ENCODE measurements around the gene PRRC2A. TPM values are rescaled to one million over a fixed set of nuclear protein-coding genes. Genes with fewer than 3 reads are reported as not detected.

Gene PRRC2A
- total RNA-seq, 1 experiment from 2014 or later: 383 TPM

GRCh38 chr6:31624070-31624469, 3.6 kb downstream of the PRRC2A start:
- Histone ChIP-seq H3K18ac (ENCODE audit: insufficient read length, low read depth, low read length) (no peak overlapping the region), H3T11ph (ENCODE audit: low read length) (no peak overlapping the region), H3K27me3 (ENCODE audit: insufficient read depth, low read length) (no peaks in the 10 kb centered on the region), H3K79me2 (ENCODE audit: insufficient read depth, low read length) (peaks cover 20% of the 10 kb centered on the region), H4K91ac (ENCODE audit: insufficient read length, low read depth, low read length) (no peak overlapping the region), H2BK5ac (ENCODE audit: insufficient read length, low read length) (no peak overlapping the region), H3K27ac (ENCODE audit: insufficient read length, low read depth, low read length) (no peak overlapping the region), H3K9ac (ENCODE audit: extremely low read depth, insufficient read length, low read length) (no peak overlapping the region), H3K9me3 (ENCODE audit: control insufficient read depth, low read depth, low read length) (no peaks in the 10 kb centered on the region), H3K4ac (ENCODE audit: low read depth, low read length) (no peak overlapping the region), H3K79me1 (ENCODE audit: insufficient read depth, low read depth, low read length, poor library complexity, severe bottlenecking) (peaks cover 5% of the 10 kb centered on the region), H3K23me2 (ENCODE audit: insufficient read length, low read depth, low read length, poor library complexity, severe bottlenecking) (peaks cover 8% of the 10 kb centered on the region), H2BK12ac (ENCODE audit: insufficient read length, low read depth, low read length) (no peak overlapping the region), H2AFZ (ENCODE audit: low read length) (no peak overlapping the region), H4K5ac (ENCODE audit: insufficient read length, low read depth, low read length) (no peak overlapping the region), H2BK20ac (ENCODE audit: low read depth, low read length, poor library complexity, severe bottlenecking) (no peak overlapping the region), H3K4me2 (ENCODE audit: insufficient read depth, insufficient read length, low read length) (no peak overlapping the region), H3K23ac (ENCODE audit: insufficient read length, low read depth, low read length) (no peak overlapping the region), H4K20me1 (ENCODE audit: control insufficient read depth, insufficient read depth, insufficient read length) (no peaks in the 10 kb centered on the region), H2BK15ac (ENCODE audit: low read depth, low read length) (no peak overlapping the region), H4K8ac (replicated peaks; ENCODE audit: insufficient read length, low read depth, low read length) (no peak overlapping the region), H3K14ac (ENCODE audit: insufficient read depth, low read length) (no peak overlapping the region), H2BK120ac (ENCODE audit: low read depth, low read length, poor library complexity, severe bottlenecking) (no peak overlapping the region), H3K56ac (ENCODE audit: insufficient read length, low read depth, low read length) (no peak overlapping the region), H3K4me1 (ENCODE audit: insufficient read depth, low read length) (peaks cover 3% of the 10 kb centered on the region; the same call in 1 of the 2 replicates), H2AK5ac (ENCODE audit: insufficient read length, low read length) (no peak overlapping the region)
- H3K9me3 Mint-ChIP-seq: no peaks in the 10 kb centered on the region; a peak in 1 of 5 replicates
- WGBS (ENCODE audit: extremely low coverage, insufficient read length, low lambda C conversion rate): no CpG with 5 or more reads among the region's 10 CpGs
- H3K27me3 Mint-ChIP-seq (ENCODE audit: low read depth): no peaks in the 10 kb centered on the region; the same call in 1 of the 2 replicates
- no peak overlapping the region; a peak in 1 of 5 replicates for H3K4me3 Mint-ChIP-seq
- DNase-seq: no peak
- H3K4me1 Mint-ChIP-seq: peaks cover 14 to 16% of the 10 kb centered on the region in 2 experiments
- TF ChIP-seq CTCF (conservative IDR thresholded peaks at IDR 0.05): no peak
- peak overlapping the region in 1 of 3 experiments; percentile 34; a peak in 2 of 7 replicates for H3K27ac Mint-ChIP-seq
- H3K36me3 Mint-ChIP-seq (ENCODE audit: insufficient read depth in 1 of 3, low read depth in 3 of 3): peaks cover 72 to 80% (median 80%) of the 10 kb centered on the region in 3 experiments

All from H9 (cell line).